Neutrophil (primary cell): Measurements from ENCODE around the gene DNAJB12.
A peak's percentile ranks its signal among the peaks of the same experiment; 100 is the strongest.
"Not testable (repeated sequence)": the region's sequence is repeated elsewhere in the genome, so short reads cannot be mapped to it uniquely, and the experiment has no call there.

Source experiments
- H3K27ac ChIP-seq: fragments of 200-600 bp; sonication (generic); 2 replicates; pipeline ENCODE4 v1.5.1; 2016; ENCODE audit warnings: mild to moderate bottlenecking, moderate library complexity
- H3K27me3 ChIP-seq: fragments of 200-600 bp; sonication (generic); 2 replicates; pipeline ENCODE4 v1.6.0; 2016; ENCODE audit warnings: mild to moderate bottlenecking
- H3K36me3 ChIP-seq: fragments of 200-600 bp; sonication (generic); 2 replicates; pipeline ENCODE4 v1.5.1; 2017
- H3K4me1 ChIP-seq, 2 experiments: fragments of 200-600 bp in 1 of 2; sonication (generic) in 1 of 2; 1 replicate in 1 of 2; 2 replicates in 1 of 2; pipeline versions ENCODE4 v1.5.1 to v1.6.1; 2013 to 2016; ENCODE audit warnings: low read depth in 1 of 2, low read length in 1 of 2, mild to moderate bottlenecking in 1 of 2, moderate library complexity in 1 of 2; ENCODE audit not compliant: control insufficient read depth in 1 of 2, insufficient read depth in 1 of 2
- H3K4me3 ChIP-seq, 2 experiments: fragments of 200-600 bp in 1 of 2; sonication (generic) in 1 of 2; 1 replicate in 1 of 2; 2 replicates in 1 of 2; pipeline ENCODE4 v1.5.1; 2013 to 2016; ENCODE audit warnings: low read depth in 1 of 2, low read length in 1 of 2, mild to moderate bottlenecking in 1 of 2, moderate library complexity in 1 of 2
- H3K9me3 ChIP-seq: fragments of 200-600 bp; sonication (generic); 2 replicates; pipeline ENCODE4 v1.5.1; 2016
- TF ChIP-seq, protein P1 (sequence below): fragments of 200-600 bp; sonication (generic); IDR thresholded peaks from 2 replicates; pipeline ENCODE4 v1.5.1; 2016; ENCODE audit warnings: antibody characterized with exemption

The DNAJB12 gene

DNA sequence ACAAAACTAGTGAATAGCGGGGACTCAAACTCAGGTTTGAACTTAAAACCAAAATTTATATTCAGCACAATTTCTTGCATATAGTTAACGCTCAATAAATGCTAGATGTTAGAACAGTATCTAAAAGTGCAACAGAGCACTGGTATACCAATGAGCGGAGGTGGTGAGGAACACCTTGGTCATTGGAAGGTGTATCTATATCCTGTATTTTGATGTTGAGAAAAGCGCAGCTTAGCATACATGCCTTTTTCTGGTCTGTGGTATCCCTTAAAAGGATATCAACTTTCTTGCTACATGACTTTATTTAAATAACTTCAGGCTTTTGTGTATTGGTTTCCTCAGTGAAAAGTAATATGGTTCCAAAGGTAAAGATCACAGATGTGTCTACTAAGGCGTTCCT lies 33.3 kb upstream of the DNAJB12 start:
- H3K4me1 ChIP-seq = peaks cover 37 to 46% of the 10 kb centered on the region in 2 experiments

DNA sequence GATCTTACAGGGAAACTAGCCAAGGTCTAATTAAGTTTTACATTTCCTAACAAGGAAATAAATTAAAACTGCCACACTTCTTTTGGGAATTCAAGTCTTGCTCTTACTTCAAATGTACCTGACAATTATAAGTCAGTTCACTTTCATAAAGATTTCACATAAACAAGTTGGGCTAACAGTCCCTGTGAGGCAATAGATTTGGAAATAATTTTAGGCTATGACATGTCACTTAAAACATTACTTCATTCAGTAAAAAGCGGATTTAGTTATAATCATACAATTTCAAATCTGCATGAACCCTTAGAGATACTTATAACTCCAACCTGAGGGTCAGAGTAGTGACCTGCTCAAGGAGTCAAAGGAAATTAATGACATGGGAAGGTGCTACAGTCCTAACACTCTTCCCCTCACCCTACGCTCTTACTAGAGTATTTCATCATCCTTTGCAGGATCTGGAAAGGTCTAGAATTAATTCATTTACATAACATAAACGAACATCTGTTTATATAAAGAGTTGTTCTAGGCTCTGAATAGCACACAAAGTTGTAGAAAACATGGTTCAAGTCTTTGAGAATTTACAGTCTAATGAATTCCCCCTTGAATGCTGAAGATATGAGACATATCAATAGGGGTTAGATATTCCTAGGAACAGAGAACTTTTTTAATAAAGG lies 32.3 kb upstream of the DNAJB12 start:
- H3K4me1 ChIP-seq = peaks cover 37 to 39% of the 10 kb centered on the region in 2 experiments
- H3K4me3 ChIP-seq = no peak overlapping the region
- H3K27me3 ChIP-seq = no peaks in the 10 kb centered on the region
- H3K9me3 ChIP-seq = no peaks in the 10 kb centered on the region
- no peaks in the 10 kb centered on the region for H3K36me3 ChIP-seq
- H3K27ac ChIP-seq = peak overlapping the region; percentile 91
- TF ChIP-seq, protein P1, sequence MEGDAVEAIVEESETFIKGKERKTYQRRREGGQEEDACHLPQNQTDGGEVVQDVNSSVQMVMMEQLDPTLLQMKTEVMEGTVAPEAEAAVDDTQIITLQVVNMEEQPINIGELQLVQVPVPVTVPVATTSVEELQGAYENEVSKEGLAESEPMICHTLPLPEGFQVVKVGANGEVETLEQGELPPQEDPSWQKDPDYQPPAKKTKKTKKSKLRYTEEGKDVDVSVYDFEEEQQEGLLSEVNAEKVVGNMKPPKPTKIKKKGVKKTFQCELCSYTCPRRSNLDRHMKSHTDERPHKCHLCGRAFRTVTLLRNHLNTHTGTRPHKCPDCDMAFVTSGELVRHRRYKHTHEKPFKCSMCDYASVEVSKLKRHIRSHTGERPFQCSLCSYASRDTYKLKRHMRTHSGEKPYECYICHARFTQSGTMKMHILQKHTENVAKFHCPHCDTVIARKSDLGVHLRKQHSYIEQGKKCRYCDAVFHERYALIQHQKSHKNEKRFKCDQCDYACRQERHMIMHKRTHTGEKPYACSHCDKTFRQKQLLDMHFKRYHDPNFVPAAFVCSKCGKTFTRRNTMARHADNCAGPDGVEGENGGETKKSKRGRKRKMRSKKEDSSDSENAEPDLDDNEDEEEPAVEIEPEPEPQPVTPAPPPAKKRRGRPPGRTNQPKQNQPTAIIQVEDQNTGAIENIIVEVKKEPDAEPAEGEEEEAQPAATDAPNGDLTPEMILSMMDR = no peak

More for the DNA sequence above, 33.3 kb upstream of the DNAJB12 start:
- Histone ChIP-seq H3K4me3 (no peak overlapping the region), H3K36me3 (no peaks in the 10 kb centered on the region), H3K27me3 (no peaks in the 10 kb centered on the region), H3K9me3 (no peaks in the 10 kb centered on the region), H3K27ac (peak overlapping the region; percentile 91)
- TF ChIP-seq, protein P1 = no peak

DNA sequence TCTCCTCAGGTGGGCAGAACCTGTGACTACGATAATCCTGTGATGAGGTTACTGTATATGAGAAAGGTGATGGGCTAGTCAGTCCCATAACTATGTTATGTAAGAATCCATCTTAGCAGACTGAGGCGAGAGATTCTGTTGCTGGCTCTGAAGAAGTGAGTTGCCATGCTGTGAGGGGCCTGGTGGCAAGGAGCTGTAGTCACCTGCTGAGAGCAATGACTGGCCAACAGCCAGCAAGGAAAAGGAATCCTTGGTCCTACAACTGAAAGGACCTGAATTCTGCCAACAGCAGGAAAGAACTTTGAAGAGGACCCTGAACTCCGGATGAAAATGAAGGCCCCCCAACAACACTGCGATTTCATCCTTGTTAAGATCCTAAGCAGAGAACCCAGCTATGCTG lies 31.0 kb upstream of the DNAJB12 start:
- TF ChIP-seq, protein P1 = no peak
- H3K36me3 ChIP-seq = no peaks in the 10 kb centered on the region
- peak overlapping the region; percentile 91 for H3K27ac ChIP-seq
- no peaks in the 10 kb centered on the region for H3K9me3 ChIP-seq
- peaks cover 37 to 39% of the 10 kb centered on the region in 2 experiments for H3K4me1 ChIP-seq
- H3K27me3 ChIP-seq = no peaks in the 10 kb centered on the region
- peak overlapping the region in 1 of 2 experiments; percentile 3 for H3K4me3 ChIP-seq

DNA sequence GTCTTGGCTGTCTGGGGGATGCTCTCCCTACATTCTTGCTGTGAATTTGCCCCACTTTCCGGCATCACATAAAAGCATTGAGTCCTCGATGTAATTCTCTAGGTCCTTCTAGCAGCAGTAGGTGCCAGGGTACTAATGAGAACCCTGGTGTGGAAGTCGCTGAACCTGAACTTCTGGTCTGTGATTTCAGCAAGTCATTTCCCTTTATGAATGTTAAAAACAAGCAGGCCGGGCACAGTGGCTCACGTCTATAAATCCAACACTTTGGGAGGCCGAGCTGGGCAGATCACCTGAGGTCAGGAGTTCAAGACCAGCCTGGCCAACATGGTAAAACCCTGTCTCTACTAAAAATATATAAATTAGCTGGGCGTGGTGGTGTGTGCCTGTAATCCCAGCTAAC lies 30.3 kb upstream of the DNAJB12 start:
- H3K36me3 ChIP-seq, H3K27me3 ChIP-seq, H3K9me3 ChIP-seq: not testable (repeated sequence)
- Histone ChIP-seq H3K27ac (peak overlapping the region; percentile 91), H3K4me1 (peaks cover 37 to 39% of the 10 kb centered on the region in 2 experiments), H3K4me3 (peak overlapping the region in 1 of 2 experiments; percentile 3)

DNA sequence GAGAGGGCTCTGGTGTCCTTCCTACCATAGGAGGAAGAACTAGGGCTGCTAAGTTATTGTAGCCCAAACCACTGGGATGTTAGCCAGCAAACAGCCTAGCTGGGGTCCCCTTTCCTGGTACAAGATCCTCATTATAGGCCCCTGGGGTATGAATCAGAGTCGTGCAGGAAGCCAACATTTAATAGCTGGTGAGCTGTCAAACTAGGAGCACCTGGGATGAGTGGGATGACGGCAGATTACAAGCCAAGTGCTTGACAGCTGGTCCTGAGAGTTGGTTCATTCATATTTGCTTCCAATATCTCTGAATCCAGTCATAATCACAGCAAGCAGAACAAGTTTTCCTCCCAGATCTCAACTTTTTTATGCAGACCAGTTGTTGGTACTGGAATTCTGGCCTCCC lies 25.1 kb upstream of the DNAJB12 start:
- Histone ChIP-seq H3K9me3 (no peaks in the 10 kb centered on the region), H3K27ac (no peak overlapping the region), H3K4me3 (no peak overlapping the region), H3K36me3 (peaks cover 11% of the 10 kb centered on the region), H3K4me1 (peaks cover 14 to 19% of the 10 kb centered on the region in 2 experiments), H3K27me3 (no peaks in the 10 kb centered on the region)
- TF ChIP-seq, protein P1 = no peak

DNA sequence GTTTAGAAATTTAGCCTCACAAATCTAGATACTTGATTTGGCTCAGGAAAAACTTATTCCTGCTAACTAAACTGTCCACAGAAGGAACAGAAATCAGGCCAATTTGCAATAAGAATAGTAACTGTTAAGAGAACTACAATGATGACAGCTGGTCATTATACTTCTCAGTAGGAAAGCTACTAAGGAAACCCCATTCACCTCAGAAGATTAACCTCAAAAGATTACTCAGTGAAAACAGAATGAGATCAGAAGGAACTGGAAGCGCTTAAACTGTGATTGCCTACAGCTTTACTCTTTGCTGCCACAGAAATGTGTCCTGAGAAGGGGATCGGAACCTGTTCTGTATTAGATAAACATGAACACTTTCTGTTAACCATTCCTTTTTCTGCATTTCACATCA lies 24.3 kb upstream of the DNAJB12 start:
- Histone ChIP-seq H3K9me3 (no peaks in the 10 kb centered on the region), H3K4me3 (no peak overlapping the region), H3K27me3 (no peaks in the 10 kb centered on the region), H3K27ac (peak overlapping the region; percentile 25), H3K36me3 (peaks cover 15% of the 10 kb centered on the region), H3K4me1 (peaks cover 9 to 12% of the 10 kb centered on the region in 2 experiments)
- TF ChIP-seq, protein P1 = no peak
